B cell (primary cell): ENCODE measurements around the gene CCR5.
"Not testable (repeated sequence)": the region's sequence is repeated elsewhere in the genome, so short reads cannot be mapped to it uniquely, and the experiment has no call there.

Source experiments
- CTCF ChIP-seq: fragments of 200-600 bp; IDR thresholded peaks from one replicate; pipeline ENCODE4 v1.8.0; 2022; ENCODE audit warnings: antibody characterized with exemption, mild to moderate bottlenecking
- EZH2 ChIP-seq: IDR thresholded peaks from 2 replicates; pipeline ENCODE4 v1.6.1; 2012; ENCODE audit warnings: borderline replicate concordance, low read depth, mild to moderate bottlenecking, moderate library complexity, low read length; ENCODE audit not compliant: insufficient read depth, poor library complexity, severe bottlenecking

GRCh38 chr3:46402902-46403301 is 32.2 kb downstream of the CCR5 start:
- not testable (repeated sequence) for TF ChIP-seq CTCF, EZH2
